CD4-positive, alpha-beta T cell treated with Interleukin-21 for 1 hour (primary cell): ENCODE data around the gene SRP9.
"Not testable (repeated sequence)": the region's sequence is repeated elsewhere in the genome, so short reads cannot be mapped to it uniquely, and the experiment has no call there.

Source experiments
- DNase-seq: peaks from one replicate; pipeline ENCODE4 v3.0.0-alpha.2; 2020

The SRP9 gene

GRCh38 chr1:225777058-225777582, 506 bp upstream of the SRP9 start:
- DNase-seq: no peak

GRCh38 chr1:225778337-225778669, 677 bp downstream of the SRP9 start:
- no peak for DNase-seq

- not testable (repeated sequence) for DNase-seq
Measured at GRCh38 chr1:225779165-225779564, 1.5 kb downstream of the SRP9 start.

GRCh38 chr1:225780134-225780533, 2.5 kb downstream of the SRP9 start:
- DNase-seq: no peak

GRCh38 chr1:225780630-225781029, 3.0 kb downstream of the SRP9 start:
- no peak for DNase-seq

- not testable (repeated sequence) for DNase-seq
Measured at GRCh38 chr1:225789142-225789541, 11.5 kb downstream of the SRP9 start.

GRCh38 chr1:225794954-225795353, 17.3 kb downstream of the SRP9 start:
- DNase-seq: no peak

GRCh38 chr1:225796097-225796496, 18.5 kb downstream of the SRP9 start:
- not testable (repeated sequence) for DNase-seq

- DNase-seq: not testable (repeated sequence)
Measured at GRCh38 chr1:225801146-225801545, 23.5 kb downstream of the SRP9 start.

GRCh38 chr1:225806249-225806648, 28.6 kb downstream of the SRP9 start:
- DNase-seq: no peak

GRCh38 chr1:225806736-225807135, 29.1 kb downstream of the SRP9 start:
- DNase-seq: not testable (repeated sequence)

GRCh38 chr1:225808136-225808535, 30.5 kb downstream of the SRP9 start:
- DNase-seq: no peak

- peak; percentile 57 for DNase-seq
Measured at GRCh38 chr1:225809842-225810578, 32.4 kb downstream of the SRP9 start, which contains the start of gene EPHX1. TSS of gene EPHX1 (plus strand) at chr1:225810124. CDS start at chr1:225828730, 18,606 bp downstream.

GRCh38 chr1:225810579-225811538, 33.2 kb downstream of the SRP9 start:
- DNase-seq: not testable (repeated sequence)

- no peak for DNase-seq
Measured at GRCh38 chr1:225811622-225812487, 34.2 kb downstream of the SRP9 start.

GRCh38 chr1:225812488-225813213, 35.0 kb downstream of the SRP9 start:
- no peak for DNase-seq

GRCh38 chr1:225813214-225813964, 35.8 kb downstream of the SRP9 start:
- DNase-seq: no peak

GRCh38 chr1:225814381-225814780, 36.8 kb downstream of the SRP9 start:
- no peak for DNase-seq

GRCh38 chr1:225815090-225815489, 37.5 kb downstream of the SRP9 start:
- DNase-seq: not testable (repeated sequence)

- DNase-seq: no peak
Measured at GRCh38 chr1:225815526-225816178, 38.0 kb downstream of the SRP9 start.
